Measurements from ENCODE around the gene P2RX2.

Gene P2RX2

GRCh38 chr12:132668191-132669088 is 49.9 kb downstream of the P2RX2 start:
- no peak for DNase-seq

- no peak for DNase-seq
These were observed 50.7 kb downstream of the P2RX2 start for GRCh38 chr12:132669166-132669879.
